GM18498 (cell line): ENCODE results near the gene COL4A2.

Source experiments
- ATAC-seq: cut with Tn5 transposase; IDR thresholded peaks from one replicate; pipeline ENCODE4 v1.9.1; 2021; ENCODE audit warnings: mild to moderate bottlenecking, moderate library complexity; ENCODE audit not compliant: unreplicated experiment

The COL4A2 gene

DNA sequence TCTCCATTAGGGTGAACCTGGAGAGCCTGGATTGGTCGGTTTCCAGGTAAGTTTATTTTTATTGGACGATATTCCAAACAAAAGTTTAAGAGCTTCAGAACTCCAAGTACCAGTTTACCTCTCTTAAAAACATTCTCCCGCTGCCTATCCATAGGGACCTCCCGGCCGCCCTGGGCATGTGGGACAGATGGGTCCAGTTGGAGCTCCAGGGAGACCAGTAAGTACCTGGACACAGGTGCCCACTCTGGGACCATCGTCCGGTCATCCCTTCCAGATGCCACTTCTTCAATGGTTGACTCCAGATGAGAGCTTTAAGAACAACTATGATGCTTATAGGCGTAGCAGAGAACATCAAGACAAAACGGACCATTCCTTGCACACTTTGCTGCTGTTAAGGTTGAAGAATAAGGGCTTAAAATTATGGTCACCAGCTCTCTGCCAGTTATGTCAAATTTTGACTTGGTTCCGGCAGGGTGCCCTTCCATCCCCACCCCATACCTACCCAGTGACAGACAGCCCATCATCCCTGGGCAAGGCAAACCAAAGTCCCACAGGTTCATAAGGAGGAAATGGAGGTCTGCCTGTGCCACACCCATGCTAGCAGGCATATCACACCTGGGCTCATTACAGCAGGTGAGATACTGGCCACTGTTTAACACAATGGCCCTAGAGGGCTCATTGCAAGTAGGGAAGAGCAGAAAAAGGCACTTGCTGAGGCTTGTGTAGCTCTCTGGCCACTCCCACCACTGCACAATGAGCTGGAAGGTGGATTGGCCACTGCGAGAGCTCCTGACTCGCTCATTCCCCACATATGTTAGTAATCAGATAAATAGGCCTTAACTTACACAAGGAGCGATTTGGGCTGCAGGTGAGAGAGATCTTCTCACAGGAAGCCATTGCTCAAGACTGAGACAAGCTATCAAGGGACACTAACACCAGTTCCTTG is 123.6 kb downstream of the COL4A2 start:
- no peak for ATAC-seq

DNA sequence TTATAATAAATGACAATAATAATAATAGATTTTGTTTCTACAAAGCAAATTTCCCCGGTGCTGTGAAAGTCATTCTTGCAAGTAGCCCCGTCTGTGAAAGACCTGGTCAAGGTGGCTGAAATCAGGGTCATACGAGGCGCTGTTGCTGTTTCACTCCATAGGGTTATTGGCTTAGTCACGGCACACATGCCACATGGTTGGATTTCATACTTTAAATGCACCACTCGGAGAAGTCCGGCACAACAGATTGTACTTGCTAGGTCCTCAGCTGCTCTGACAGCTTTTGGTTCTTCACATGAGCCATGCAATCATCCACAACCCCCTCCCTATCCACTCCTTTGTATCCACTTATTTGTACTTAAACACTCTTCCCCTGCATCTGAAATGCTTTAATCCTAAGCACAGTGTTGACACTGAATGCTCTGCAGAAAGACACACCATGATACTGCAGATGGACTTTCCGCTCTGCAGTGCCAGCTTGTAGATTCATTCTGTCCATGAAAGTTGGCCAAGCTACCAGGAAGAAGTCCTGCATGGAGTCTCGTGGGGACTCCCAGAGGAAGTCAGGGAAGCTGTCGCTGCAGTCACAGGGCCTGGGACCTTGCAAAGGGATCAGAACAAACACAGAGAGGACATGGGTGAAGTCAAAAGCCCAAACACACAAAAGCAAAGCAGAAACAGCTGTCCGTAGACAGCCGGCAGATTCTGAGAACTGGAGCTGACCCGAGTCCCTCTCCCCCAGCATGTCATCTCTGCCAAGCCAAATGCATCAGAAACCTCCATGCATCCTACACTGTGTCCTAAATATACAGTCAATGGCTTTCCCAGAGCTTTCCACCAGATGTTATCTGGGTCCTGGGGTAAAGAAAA is 124.6 kb downstream of the COL4A2 start:
- no peak for ATAC-seq

DNA sequence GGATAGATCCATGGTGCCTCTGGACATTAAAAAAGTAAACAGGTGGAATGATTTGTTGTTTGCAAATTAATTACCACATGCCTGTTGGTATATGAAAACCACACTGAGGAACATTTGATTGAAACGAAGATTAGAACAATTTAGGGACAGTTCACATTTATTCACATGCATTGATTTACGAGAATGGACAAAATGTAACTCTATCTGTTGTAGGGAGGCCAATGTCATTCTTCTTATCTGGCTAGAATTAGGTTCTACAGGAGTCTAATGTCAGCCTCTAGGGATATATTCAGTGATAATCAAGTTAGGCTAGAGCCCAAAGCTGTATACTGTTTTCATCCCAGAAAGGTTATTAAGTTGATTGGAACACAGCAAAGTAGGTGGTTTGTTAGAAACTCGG is 125.4 kb downstream of the COL4A2 start:
- no peak for ATAC-seq

DNA sequence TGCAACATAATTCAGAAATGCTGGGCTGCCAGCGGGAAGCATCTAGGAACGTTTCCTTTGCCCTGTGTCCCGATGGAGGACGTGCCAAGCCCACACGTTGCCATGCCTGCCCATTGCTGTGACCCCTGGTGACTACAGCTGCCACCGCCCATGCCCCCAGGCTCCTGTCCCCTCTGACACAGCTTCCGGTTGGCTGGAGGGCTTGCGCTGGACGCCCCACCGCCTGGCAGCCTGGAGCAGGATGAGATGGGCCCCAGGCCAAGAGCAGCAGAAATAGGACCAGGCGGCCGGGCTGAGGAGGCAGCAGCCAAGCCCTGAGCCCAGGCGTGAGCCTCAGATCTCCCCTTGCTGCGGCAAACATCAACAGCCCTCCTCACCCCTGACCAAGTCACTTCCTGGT is 125.9 kb downstream of the COL4A2 start:
- no peak for ATAC-seq

DNA sequence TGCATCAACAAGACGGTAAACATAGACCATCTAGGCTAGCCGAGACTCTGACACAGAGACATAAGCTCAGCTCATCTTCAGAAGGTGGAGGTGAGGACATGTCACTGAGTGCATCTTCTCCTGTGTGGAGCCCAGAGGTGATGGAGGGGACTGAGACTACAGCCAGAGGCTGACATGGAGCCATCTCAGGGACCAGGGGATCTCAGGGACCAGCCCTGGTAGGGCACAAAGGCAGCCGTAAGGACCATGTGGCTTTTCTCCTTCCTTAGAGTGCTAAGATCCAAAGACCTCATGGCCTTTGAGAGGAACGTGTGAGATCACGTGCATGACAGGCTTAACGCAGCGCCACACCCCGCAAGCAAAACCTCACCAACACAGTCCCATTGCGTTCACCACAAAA is 127.5 kb downstream of the COL4A2 start:
- no peak for ATAC-seq

DNA sequence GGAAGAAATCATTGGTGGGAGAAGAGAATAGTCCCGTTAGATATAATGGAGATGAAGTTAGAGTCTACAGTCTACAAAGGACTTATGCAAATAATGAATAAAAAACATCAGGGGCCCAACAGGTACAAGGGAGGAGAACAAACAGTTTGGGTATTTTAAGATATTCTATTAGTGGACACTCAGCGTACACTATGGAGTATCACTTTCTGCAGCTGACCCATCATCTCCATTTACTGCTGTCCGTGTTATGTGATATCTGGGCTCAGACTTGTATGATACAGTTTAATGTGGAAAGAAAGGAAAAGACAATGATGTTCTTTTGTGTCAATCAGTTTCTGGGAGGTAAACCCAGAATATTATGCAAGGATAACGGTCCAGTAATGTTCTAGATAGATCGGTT is 128.2 kb downstream of the COL4A2 start:
- no peak for ATAC-seq

DNA sequence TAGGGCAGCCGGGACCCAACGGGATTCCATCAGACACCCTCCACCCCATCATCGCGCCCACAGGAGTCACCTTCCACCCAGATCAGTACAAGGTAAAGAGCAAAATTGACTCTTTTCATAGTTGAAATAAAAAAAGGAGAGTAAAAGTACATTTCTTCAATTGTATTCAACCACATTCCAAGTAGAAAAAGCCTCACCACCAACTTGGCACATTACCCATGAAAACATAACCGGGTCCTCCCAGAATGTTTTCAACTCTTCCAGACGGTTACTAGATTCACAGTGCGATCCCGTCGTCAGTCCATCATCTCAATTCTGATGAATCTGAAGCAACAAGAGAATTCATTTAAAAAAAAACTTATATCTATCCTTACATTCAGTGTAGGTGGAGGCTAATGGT is 129.2 kb downstream of the COL4A2 start:
- ATAC-seq: no peak

DNA sequence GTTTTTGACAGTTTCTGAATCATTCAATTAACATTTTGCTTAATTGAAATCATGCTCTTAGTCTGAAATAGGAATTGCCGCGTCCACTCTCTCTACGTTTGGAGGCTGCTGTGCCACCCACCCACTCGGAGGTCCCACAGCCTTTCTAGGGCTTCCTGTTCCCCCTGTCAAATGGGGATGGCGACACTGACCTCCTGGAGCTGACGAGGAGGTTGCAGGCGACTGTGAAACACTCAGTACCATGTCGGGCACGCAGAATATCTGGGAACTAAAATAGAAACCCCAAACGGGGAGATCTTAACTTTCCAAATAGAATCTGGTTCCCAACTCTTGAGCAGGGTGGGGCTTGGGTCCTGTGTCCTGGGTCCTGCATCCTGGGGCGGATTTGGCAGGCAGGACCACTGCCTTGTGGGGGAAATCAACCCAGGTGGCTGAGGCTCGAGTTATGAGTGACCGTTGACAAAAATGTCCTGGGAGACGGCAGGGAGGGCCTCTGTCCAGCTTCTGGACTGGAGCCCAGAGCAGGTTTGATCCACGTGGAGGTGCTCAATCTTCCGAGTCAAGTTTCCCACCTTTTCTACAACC is 129.8 kb downstream of the COL4A2 start:
- no peak for ATAC-seq

DNA sequence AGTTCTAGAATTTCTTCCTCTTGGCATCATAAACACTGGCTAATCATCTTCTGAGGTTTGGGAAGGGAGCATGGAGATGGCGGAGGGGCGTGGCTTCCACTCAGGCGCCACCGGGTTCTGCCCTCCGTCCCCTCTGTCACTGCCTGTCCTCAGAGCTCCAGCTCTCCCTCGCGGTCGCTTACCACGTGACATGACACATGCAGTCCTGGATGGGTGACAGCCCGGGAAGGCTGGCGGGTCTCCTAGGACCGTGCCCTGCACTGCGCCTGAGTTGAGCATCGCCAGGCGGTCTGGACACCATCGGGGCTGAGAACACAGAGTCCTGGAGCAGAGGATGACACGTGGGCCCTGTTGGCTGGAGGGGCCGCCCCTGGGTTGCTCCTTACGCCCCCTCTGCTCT is 131.1 kb downstream of the COL4A2 start:
- no peak for ATAC-seq

DNA sequence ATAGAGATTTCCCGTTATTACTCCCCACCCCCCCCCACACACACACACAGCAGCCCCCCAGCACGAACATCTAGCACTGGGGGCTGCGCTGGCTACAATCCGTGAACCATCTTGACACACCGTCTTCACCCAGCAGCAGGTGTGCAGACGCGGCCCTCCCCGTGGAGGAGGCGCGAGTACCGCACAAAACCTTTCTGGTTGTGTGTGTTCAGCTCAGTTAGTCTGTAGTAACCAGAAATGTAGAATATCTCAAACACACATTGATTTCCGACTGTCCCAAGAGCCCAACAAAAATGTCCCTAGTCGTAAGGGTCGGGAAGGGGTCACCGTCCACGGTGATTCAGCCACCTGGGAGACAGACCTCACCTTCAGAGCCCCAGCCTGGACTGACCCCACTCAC is 131.7 kb downstream of the COL4A2 start:
- no peak for ATAC-seq

DNA sequence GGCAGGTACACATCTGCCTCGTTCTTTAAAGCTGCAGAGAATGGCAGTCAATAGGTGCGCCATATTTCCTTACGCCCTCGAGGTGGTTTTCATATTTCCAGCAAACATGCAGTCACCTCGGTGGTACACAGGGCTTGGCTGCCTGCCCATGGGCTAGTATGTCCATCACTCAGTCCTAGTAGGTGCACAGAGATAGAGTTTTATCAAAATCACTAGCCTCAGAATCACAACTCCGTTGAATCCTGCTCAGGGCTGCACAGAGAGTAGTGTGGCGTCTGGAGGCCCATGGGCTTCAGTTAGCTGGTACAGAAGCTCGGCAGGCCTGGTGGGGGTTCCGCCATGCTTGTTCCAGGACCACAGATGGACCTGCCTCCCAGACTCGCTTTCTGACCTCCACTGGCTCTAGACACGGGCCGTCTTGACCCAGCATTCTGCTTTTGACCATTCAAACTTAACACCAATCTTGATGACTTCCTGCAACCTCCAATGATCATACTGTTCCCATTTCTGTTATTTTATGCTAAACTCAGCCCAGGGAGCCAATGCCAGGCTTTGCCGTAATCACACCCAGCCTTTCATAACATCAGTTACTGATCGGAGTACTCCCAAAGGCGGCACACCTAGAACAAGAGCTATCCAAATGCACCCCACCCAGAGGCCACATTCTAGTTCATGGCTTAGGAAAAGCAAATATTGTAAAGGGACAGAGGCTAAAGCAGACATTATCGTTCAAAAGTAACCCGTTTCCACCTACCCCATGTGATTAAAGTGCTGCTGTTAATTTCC is 134.1 kb downstream of the COL4A2 start:
- no peak for ATAC-seq

DNA sequence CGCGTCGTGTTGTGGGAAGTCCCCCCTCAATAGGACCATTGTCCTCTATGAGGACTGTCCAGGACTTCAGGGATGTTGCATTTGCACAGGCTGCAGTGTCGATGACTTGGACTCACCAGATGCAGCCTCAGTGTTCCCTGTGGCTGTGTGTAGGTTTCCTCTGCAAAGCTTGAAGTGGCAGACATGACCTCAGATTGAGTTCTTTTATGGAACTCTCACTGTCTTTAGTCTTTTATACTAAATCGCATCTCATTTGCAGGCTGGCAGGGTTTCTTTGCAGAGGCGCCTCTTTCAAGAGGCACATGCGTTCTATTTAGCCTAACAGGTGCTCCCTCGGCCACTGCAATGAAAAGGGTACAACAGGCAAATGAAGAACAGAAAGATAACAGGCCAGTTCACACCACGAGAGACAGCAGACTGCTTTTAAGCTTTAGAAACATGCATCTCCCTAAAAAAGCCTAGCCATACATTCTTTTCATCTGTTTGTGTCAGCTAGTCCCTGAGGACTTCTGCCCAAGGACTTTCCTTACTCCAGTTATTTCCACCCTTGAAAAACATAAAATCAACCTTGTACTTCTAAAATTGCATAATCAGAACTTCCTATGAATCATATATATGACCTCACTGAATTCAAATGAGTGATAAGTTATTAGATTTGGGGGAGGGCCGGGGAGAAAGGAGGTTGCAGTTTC is 136.0 kb downstream of the COL4A2 start:
- ATAC-seq: no peak

DNA sequence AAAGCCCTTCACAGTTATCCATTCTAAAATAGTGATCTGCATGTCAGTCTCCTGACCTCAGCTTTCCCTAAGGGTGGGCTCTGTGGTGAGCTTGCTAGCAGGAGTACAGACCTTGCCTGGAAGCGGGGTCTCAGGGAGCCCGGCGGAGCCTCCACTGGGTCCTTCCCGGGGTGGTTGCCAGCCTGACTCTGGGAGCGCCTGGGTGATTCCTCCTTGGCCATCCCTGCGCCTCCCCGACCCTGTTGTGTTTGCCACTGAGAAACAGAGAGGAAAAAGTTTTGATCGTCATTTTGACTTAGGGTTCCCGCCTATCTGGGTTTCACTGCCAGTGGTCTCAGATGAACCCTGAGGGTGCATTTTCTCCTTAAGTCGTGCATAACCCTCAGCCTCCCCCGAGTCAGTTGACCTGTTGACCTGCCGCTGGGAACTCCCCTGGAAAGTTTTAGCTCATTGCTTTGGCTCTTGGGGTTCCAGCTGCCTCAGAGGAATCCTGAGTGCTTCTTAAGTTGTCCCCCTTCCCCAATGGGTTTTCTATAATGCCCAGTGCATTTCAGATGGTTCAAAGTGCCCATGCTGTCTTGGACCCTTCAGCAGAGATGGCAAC is 136.6 kb downstream of the COL4A2 start:
- ATAC-seq: no peak

DNA sequence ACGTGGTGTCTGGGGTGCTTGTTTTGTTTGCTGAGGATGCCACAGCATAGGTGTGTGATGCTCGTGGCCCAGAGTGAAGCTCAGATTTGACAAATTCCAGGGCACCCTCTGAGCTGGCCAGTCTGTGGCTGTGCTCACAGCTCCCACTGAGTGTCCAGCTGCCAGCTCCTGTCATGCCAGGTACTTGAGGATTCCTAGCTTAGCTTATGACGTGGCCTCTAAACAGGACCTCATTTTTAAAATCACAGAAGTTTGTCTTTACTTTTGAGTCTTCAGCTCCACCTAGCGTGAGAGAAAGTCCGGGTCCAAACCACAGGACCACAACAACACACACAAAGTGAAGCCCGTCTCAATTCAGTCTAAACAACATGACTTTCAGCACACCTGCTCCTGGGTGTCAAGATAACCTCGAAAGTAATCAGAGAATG is 137.2 kb downstream of the COL4A2 start:
- ATAC-seq: peak; percentile 47

DNA sequence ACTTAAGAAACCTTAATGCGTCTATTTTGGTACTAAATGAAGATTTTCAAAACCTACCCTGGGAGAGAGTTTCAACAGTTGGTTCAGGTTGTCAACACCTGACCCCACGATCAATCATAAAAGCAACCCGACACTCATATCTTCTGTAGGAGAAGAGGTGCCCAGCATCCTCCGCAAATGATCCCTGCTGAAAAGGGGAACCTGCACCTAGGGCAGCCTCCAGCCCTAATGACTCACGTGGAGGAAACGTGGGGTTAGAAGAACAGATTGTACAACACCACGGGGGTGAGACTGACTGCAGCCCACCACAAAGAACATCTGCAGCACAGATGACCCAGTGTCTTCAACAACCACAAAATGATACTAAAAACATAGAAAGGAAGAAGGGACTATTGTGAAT is 138.1 kb downstream of the COL4A2 start:
- ATAC-seq: no peak

DNA sequence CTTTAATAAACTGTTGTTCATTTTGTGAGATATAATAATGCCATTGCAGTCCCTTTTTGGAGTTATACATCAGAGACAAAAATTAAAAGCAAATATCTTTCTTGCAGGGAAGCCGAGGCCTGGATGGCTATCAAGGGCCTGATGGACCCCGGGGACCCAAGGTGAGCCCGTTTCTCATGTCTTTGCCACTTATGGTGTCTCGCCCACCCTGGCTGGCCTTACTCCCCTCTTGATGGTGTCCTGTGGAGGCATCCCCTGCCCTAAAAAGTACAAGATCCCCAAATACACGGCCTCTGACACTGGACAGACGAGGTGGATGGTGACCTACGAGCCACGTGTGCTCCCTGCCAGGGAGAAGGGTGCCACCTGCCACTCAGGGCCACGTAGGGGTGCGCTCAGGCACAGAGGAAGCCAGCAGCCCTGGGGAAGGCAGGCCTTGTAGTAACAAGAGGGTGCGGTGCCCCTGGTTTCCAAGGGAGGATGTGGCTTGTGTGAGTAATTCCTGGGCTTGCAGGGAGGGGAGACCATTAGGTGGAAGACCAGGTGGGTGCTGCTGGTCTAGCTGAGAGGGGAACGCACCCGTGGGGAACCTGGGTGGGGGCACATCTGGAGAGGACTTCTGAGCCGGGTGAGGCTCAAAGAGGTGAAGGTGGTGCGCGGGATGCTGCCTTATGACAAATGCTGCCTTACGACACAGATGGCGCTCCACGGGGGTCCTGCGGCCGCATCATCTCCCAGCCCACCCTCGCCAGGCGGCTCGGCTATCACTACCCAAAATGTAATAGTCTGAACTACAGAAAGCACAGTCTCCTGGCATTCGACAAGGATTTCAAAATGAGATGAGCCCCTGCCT is 138.9 kb downstream of the COL4A2 start:
- no peak for ATAC-seq

DNA sequence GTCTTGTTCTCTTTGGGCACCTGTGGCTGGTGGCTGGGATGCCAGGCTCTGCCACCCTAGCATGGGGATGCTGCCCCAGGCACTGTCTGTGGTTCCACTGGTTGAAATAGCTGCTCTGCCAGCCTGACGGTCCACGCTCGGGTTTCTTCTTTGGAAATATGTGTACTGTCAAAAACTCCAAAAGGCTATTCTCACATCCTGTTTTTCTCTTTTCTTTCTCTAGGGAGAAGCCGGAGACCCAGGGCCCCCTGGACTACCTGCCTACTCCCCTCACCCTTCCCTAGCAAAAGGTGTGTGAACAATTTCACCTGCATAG is 139.4 kb downstream of the COL4A2 start:
- no peak for ATAC-seq

DNA sequence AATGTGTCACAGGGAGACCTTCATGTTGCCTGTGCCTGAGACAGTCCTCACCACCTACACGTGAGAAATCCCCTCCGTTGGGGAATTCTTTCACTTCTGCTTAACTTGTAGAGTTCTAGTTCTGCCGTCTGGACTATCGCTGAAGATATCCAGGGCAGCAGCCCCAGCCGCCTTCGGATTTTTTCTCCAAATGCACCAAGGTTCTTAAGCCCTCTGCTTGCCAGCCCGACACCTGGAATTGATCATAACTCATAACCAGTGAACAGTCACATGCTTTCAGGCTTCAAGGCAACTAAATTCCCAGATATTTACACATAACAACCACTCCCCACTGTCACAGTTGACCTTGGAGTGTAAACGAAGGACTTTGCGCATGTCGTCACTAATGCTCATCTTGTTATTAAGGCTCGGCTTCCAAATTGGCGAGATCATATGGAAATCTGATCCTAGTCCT is 140.0 kb downstream of the COL4A2 start:
- no peak for ATAC-seq

DNA sequence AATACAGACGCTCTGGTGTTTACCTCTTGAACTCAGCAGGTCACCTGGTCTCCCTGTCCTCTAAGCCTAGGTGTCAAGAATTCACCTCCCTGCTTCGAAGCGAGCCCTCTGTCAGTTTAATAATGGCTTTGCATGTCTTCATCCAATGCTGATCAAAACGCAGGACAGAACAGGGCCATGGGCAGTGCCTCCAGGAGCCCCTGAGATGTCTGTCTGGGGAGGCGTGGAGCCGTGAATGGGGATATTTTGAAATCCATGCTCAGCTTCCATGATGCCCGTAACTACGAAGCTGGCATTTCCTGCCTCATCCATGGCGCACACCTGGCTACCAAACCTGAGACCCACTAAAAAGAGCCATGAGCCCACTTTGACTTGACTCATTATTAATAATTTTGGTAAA is 140.7 kb downstream of the COL4A2 start:
- ATAC-seq: no peak
